ENCODE measurements around the gene SMYD1. TPM values are rescaled to one million over a fixed set of nuclear protein-coding genes. Genes with fewer than 3 reads are reported as not detected.
A peak's percentile ranks its signal among the peaks of the same experiment; 100 is the strongest.

SMYD1 gene
- total RNA-seq, 1 donor from 2014 or later, result not detected

DNA sequence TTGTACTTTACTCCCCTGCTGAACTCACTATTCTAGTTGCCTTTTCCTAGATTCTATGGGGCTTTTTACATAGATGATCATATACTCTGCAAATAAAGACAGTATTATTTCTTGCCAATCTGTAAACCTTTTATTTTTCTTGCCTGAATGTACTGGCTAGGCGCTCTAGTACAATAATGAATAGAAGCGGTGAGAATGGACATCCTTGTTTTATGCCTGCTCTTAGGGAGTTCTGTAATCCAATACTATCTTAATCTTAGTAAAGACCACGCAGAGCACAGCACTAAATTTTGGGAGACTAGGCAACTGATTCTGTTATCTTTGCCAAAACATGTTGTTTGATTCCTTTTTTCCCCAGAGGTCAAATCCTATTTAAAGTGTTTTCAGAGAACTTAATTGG, 19.1 kb upstream of the SMYD1 start:
- TF ChIP-seq, protein P1, sequence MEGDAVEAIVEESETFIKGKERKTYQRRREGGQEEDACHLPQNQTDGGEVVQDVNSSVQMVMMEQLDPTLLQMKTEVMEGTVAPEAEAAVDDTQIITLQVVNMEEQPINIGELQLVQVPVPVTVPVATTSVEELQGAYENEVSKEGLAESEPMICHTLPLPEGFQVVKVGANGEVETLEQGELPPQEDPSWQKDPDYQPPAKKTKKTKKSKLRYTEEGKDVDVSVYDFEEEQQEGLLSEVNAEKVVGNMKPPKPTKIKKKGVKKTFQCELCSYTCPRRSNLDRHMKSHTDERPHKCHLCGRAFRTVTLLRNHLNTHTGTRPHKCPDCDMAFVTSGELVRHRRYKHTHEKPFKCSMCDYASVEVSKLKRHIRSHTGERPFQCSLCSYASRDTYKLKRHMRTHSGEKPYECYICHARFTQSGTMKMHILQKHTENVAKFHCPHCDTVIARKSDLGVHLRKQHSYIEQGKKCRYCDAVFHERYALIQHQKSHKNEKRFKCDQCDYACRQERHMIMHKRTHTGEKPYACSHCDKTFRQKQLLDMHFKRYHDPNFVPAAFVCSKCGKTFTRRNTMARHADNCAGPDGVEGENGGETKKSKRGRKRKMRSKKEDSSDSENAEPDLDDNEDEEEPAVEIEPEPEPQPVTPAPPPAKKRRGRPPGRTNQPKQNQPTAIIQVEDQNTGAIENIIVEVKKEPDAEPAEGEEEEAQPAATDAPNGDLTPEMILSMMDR (conservative IDR thresholded peaks at IDR 0.05; ENCODE audit: low read depth, low read length), result no peak
- H3K4me3 ChIP-seq (ENCODE audit: low read depth, low read length), result no peak overlapping the region

DNA sequence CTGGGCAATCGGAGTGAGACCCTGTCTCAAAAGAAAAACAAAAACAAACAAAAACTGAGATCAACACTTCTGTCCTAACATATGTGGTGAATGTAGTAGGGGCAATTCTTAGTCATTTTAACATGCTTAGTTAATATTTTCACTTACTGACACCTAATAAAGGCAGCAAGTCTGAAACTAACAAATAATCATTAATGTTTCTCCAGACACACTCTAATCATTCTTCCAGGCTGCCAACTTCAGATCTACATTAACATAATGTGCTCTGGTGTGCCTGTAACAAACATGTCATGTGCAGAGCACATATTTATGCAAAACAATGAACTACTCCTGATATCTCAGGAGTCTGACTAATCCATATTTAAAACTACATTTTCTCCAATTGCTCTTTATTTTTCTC, 18.0 kb upstream of the SMYD1 start:
- no peak for DNase-seq (ENCODE audit: low read depth)
- no peak overlapping the region for H3K4me3 ChIP-seq (ENCODE audit: low read depth, low read length)
- TF ChIP-seq, protein P1 (conservative IDR thresholded peaks at IDR 0.05; ENCODE audit: low read depth, low read length), result no peak

More for the DNA sequence above, 19.1 kb upstream of the SMYD1 start:
- DNase-seq (ENCODE audit: low read depth), result no peak

DNA sequence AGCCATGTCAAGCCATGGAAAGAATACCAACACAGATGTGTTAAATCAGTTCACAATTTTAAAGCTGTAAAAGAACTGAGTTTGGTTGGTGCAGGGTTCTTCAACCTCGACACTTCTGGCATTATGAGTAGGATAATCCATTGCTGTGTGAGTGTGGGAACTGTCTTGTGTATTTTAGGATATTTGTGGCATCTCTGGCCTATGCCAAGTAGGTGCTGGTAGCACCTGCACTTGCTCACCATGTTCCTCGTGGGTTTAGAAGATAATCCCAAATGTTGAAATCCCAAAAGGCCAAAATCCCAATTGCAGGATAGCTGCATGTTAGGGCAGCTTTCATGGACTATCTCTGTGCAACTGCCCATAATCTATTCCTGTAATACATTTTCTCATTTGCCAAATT, 15.8 kb upstream of the SMYD1 start:
- no peak for DNase-seq (ENCODE audit: low read depth)
- TF ChIP-seq, protein P1 (conservative IDR thresholded peaks at IDR 0.05; ENCODE audit: low read depth, low read length), result no peak
- H3K4me3 ChIP-seq (ENCODE audit: low read depth, low read length), result no peak overlapping the region

DNA sequence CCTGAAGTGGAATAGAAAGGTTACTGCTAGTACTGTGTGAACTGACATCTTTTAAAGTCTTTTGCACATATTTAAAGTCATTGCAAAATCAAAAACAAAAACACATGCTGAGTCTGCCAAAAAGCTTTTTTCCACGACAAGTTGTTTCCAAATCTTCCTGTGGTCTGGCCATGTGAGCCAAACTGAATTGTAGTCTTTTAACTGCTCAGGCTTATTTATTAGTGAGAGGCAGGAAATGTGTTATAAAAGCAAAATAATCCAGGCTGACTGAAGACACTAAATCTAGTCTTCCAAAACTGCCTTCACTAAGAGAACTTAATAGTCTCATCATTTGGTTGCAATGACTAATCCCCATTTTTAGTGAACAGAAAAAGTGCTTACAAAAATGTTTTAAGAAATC, 14.3 kb upstream of the SMYD1 start:
- DNase-seq (ENCODE audit: low read depth), result no peak
- peak overlapping the region; percentile 91 for H3K4me3 ChIP-seq (ENCODE audit: low read depth, low read length)

DNA sequence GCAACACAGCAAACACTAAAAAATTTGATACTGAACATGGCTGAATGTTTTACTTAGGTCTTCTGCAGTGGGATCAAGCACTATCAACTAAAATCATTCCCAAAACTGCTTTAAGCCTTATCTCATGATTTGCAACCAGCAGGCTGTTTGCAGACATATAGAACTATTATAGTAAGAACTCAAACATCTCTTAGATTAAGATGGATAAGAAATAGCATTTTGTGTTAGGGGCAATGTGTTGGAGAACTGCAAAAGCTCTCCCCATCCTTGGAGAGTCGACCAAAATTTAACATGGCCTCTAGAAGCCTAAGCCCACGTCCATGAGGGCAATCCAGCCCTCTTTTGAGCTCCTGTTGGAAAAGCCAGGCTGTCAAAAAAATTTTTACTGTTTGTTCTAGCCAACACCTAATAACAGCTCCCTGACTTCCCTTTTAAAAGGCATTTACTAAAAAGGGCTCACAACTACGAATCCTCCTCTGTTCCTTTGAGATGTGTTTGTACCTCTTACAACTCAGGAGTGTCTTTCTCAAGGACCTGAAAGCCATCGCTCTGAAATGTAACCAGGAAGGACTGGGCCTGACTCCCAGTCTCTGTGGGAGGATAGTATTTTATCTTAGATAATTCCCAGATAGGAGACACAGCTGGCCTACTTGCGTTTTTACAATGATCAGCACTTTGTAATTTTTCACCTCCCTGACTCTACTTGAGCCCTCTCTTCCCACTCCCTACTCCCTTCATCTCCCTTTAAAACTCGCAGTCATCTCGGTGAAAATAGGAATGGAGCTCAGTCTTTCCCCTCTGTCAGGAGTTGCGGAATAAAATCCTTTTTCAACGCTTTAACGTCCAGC, 13.5 kb upstream of the SMYD1 start:
- TF ChIP-seq, protein P1 (conservative IDR thresholded peaks at IDR 0.05; ENCODE audit: low read depth, low read length), result no peak
- no peak for DNase-seq (ENCODE audit: low read depth)
- H3K4me3 ChIP-seq (ENCODE audit: low read depth, low read length), result peak overlapping the region; percentile 91

More for the DNA sequence above, 14.3 kb upstream of the SMYD1 start:
- TF ChIP-seq, protein P1 (conservative IDR thresholded peaks at IDR 0.05; ENCODE audit: low read depth, low read length), result no peak

DNA sequence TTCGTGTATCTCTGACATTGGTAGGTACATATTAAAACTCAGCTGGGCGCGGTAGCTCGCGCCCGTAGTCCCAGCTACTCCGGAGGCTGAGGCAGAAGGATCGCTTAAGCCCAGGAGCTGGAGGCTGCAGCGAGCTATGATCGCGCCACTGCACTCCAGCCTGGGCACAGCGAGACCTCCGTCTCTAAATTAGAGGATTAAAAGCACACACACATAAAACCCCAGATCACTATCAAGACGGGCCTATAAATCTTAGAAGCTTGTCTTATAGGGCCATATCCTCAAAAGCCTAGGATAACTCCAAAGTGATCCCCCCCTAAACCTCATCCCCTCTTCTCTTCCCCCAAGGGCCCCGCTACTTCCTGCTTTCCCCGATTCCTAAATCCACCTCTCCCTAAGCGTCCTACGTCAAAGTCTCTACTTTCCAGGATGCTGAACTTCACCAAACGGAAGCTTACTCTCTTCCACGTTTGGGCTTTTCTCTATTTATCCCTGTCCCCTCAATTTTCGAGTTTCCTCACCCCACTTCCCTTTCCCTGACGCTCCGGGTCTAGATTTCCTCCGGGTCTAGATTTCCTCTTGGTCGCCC, 12.7 kb upstream of the SMYD1 start:
- no peak for DNase-seq (ENCODE audit: low read depth)
- H3K4me3 ChIP-seq (ENCODE audit: low read depth, low read length), result peak overlapping the region; percentile 91

More for the DNA sequence above, 12.7 kb upstream of the SMYD1 start:
- TF ChIP-seq, protein P1 (conservative IDR thresholded peaks at IDR 0.05; ENCODE audit: low read depth, low read length), result no peak
